Heart right ventricle (tissue), 16 donors: ENCODE results near the gene XPA. TPM values are rescaled to one million over a fixed set of nuclear protein-coding genes. Genes with fewer than 3 reads are reported as not detected.

Experiments used
- ATAC-seq, 8 donors: fragments of 200-7000 bp; cut with Tn5 transposase; one replicate each; pipeline ENCODE4 v1.9.1; 2020; ENCODE audit warnings: mild to moderate bottlenecking in 8 of 8, moderate library complexity in 8 of 8, moderate number of reproducible peaks in 1 of 8
- DNase-seq, 2 donors: peaks; one replicate each; pipeline ENCODE4 v3.0.0-alpha.2; 2020
- H3K27ac ChIP-seq, 10 donors: fragments of 200-600 bp; sonication (generic) in 2 of 10; one replicate each; pipeline versions ENCODE4 v1.5.0 to v1.8.0; 2020 to 2022; ENCODE audit warnings: mild to moderate bottlenecking in 3 of 10
- H3K27me3 ChIP-seq, 7 donors: fragments of 200-600 bp; one replicate each; pipeline ENCODE4 v1.8.0; 2021 to 2022; ENCODE audit warnings: mild to moderate bottlenecking in 2 of 7
- H3K36me3 ChIP-seq, 9 donors: fragments of 200-600 bp; sonication (generic) in 1 of 9; one replicate each; pipeline versions ENCODE4 v1.5.0 to v1.8.0; 2020 to 2022; ENCODE audit warnings: mild to moderate bottlenecking in 2 of 9
- H3K4me1 ChIP-seq, 9 donors: fragments of 200-600 bp; sonication (generic) in 1 of 9; one replicate each; pipeline versions ENCODE4 v1.5.0 to v1.8.0; 2020 to 2022; ENCODE audit warnings: mild to moderate bottlenecking in 4 of 9
- H3K4me3 ChIP-seq, 10 donors: fragments of 200-600 bp; sonication (generic) in 2 of 10; one replicate each; pipeline versions ENCODE4 v1.5.0 to v1.8.0; 2020 to 2022; ENCODE audit warnings: mild to moderate bottlenecking in 7 of 10, moderate library complexity in 2 of 10
- H3K9me3 ChIP-seq, 11 donors: fragments of 200-600 bp in 10 of 11; sonication (generic) in 2 of 11; one replicate each; pipeline versions ENCODE4 v1.5.0 to v1.8.0; 2013 to 2022; ENCODE audit warnings: mild to moderate bottlenecking in 2 of 11, control low read depth in 1 of 11, moderate library complexity in 1 of 11
- CTCF ChIP-seq, 9 donors: fragments of 200-600 bp; sonication (generic) in 2 of 9; IDR thresholded peaks; one replicate each; pipeline versions ENCODE4 v1.5.0 to v1.8.0; 2021 to 2022; ENCODE audit warnings: antibody characterized with exemption in 9 of 9, mild to moderate bottlenecking in 5 of 9, moderate library complexity in 1 of 9
- WGBS, 2 donors: extraction: QIAGEN DNeasy Blood & Tissue Kit; methylation state at CpG; one replicate each; pipeline ENCODE4 v1.1.7; 2013; ENCODE audit warnings: inconsistent platforms in 1 of 2; 5-methylcytosine and 5-hydroxymethylcytosine counted together
- intact Hi-C, 10 donors: fragments of 100-400 bp; cut with DNase I; formaldehyde crosslinking; loops; one replicate each; pipeline versions ENCODE4 v1.11.1 to v1.14.2; 2022
- polyA plus RNA-seq, 2 donors: library from polyadenylated mRNA; stranded (reverse); fragments of 200-250 nt; gene quantifications; one replicate each; pipeline ENCODE4 v1.2.3, GENCODE V29; 2013
- total RNA-seq, 10 donors: library from RNA; stranded (reverse); fragmentation: NEBNext Ultra II Directional in 3 of 10; extraction: Animal tissue kit (Norgen Biotek cat#: 25700) in 3 of 10; gene quantifications; one replicate each; pipeline versions ENCODE4 v1.2.1 to v1.2.4, GENCODE V29; 2021 to 2023
- donor health status: Arrhythmogenic right ventricular cardiomyopathy.
- donor health status: ischemic (EF 13 %, LVEDD 7.1; RV severe dilation, severe dysfunction).
- donor health status: healthy with polysubstance abuse.
- donor health status: DM: no; HTN: yes; CAD: no.
- donor health status: DM: no; HTN: no; CAD: no.
- donor health status: ischemic (EF 25% LVEDD 6.9; RV normal size, moderate dysfunction).
- donor health status: ischemic (EF 25% LVEDD 5.7; RV mildly dilated, moderate dysfunction).
- donor health status: healthy.
- donor health status: DM: yes; HTN: yes; CAD: no.
- donor health status: Ischemic cardiomyopathy.
- donor health status: ischemic (EF 35%, LVEDD 5.7; RV mildly dilated, moderate dysfunction).
- donor health status: nonischemic (EF 11% LVEDD 7.7; RV severe dilation, severe dysfunction).
- donor health status: DM: yes; HTN: yes; CAD: no.
- donor health status: PGD.
- donor health status: ischemic (EF 29% LVEDD 5.4; RV normal size, mild dysfunction).
- donor health status: nonischemic (EF 23%, LVEDD 6.1; RV moderate dilation, normal function).

The XPA gene
- total and polyA plus RNA-seq, 12 donors, result 5.7 to 13.7 (median 9.0) TPM

DNA sequence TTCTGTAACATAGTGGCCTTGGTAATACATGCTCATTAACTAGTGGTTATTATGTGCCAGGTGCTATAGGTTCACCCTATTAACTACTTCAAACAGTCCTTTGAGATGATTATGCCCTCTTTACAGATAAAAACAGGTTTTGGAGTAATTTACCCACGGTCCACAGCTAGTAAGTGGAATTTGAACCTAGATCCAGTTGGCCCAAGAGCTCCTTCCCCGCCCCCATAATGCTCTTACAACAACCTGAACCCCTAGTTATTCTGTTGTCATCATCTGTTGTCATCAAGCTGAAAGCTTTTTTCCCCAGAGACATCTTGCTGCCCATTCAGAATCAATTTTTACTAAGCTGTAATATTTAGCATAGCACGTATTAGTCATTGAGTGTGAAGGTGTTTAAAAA, 23.2 kb downstream of the XPA start:
- intact Hi-C loops, result no loop called here

DNA sequence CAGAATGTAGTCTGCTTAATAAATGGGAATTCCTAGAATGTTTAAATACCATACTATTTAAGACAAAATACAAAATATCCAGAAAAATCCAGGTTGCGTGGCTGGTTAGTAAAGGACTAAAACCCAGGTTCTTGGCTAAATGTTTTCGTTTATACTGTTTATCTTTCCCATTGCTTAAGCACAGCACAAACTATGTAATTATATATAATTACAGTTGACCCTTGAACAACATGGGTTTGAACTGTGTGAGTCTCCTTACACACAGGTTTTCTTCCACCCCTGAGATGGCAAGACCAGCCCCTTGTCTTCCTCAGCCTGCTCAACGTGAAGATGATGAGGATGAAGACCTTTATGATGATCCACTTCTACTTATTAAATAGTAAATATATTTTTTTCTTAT, 24.7 kb downstream of the XPA start:
- TF ChIP-seq CTCF (IDR thresholded peaks at IDR 0.05), result no peak
- no peak overlapping the region for H3K27ac ChIP-seq
- H3K4me1 ChIP-seq, result peaks cover 0 to 12% (median 0%) of the 10 kb centered on the region in 9 donors
- WGBS, 2 donors, result 92 to 95% methylated on average over 3 of the region's 3 CpGs
- H3K9me3 ChIP-seq, result no peaks in the 10 kb centered on the region
- intact Hi-C loops, result no loop called here
- no peak for DNase-seq
- no peak for ATAC-seq
- no peaks in the 10 kb centered on the region for H3K27me3 ChIP-seq
- peaks cover 0 to 100% (median 82%) of the 10 kb centered on the region in 9 donors for H3K36me3 ChIP-seq
- H3K4me3 ChIP-seq, result no peak overlapping the region

More for the DNA sequence above, 23.2 kb downstream of the XPA start:
- Histone ChIP-seq H3K27ac (no peak overlapping the region), H3K4me3 (no peak overlapping the region), H3K27me3 (no peaks in the 10 kb centered on the region), H3K4me1 (peaks cover 0 to 12% (median 0%) of the 10 kb centered on the region in 9 donors), H3K9me3 (no peaks in the 10 kb centered on the region), H3K36me3 (peaks cover 0 to 100% (median 76%) of the 10 kb centered on the region in 9 donors)
- TF ChIP-seq CTCF (IDR thresholded peaks at IDR 0.05), result no peak
- DNase-seq (no peak), ATAC-seq (no peak)
- WGBS, 2 donors, result 95 to 97% methylated on average over 3 of the region's 3 CpGs

DNA sequence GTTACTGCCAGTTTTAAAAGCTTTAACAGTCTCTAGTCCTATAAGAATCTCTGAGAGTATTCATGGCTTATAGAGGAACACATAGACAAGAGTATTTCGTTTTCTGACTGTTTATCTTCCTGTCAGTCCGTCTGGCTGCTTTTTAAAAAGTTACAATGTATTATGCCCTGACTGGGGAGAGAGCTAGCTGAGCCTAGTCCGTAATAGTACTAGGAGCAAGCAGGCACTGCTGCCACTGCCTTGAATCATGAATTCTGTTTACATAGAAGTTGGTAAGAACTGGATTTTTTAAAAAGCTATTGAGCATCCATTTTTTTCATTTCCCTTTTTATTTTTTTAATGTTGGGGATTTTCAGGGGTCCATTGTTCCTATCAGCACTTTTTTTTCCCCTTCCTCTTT, 26.6 kb downstream of the XPA start:
- Histone ChIP-seq H3K27ac (no peak overlapping the region), H3K27me3 (no peaks in the 10 kb centered on the region), H3K9me3 (no peaks in the 10 kb centered on the region), H3K36me3 (peaks cover 0 to 100% (median 85%) of the 10 kb centered on the region in 9 donors), H3K4me3 (no peak overlapping the region), H3K4me1 (peaks cover 0 to 10% (median 0%) of the 10 kb centered on the region in 9 donors)
- ATAC-seq (no peak), DNase-seq (no peak)
- 81% methylated on average over 3 of the region's 3 CpGs for WGBS, 2 donors
- intact Hi-C loops, result no loop called here
- TF ChIP-seq CTCF (IDR thresholded peaks at IDR 0.05), result no peak

DNA sequence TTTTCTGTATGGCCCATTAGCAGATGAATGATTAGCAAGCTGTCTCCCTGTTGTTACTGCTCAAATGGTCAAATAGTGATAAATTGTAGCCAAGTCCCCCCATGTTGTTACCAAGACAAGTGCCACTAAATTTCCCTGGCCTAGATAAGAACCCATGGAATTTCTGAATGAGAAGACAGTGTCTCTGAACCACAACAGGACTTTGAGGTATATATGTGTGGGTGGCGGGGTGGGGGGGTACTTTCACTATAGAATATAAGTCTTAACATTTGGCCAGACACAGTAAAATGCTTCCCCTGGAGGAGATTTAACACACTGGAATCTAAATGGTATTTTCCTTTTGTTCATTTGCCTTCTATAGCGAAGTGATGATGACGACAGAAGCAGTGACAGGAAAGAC, 28.7 kb downstream of the XPA start:
- no peak for TF ChIP-seq CTCF (IDR thresholded peaks at IDR 0.05)
- peaks cover 0 to 10% (median 0%) of the 10 kb centered on the region in 9 donors for H3K4me1 ChIP-seq
- WGBS, 2 donors, result 96% methylated on average over 3 of the region's 3 CpGs
- ATAC-seq (no peak), DNase-seq (no peak)
- H3K36me3 ChIP-seq, result peaks cover 0 to 100% (median 90%) of the 10 kb centered on the region in 9 donors
- no peaks in the 10 kb centered on the region for H3K27me3 ChIP-seq
- no peak overlapping the region for H3K4me3 ChIP-seq
- intact Hi-C loops, result no loop called here
- no peak overlapping the region for H3K27ac ChIP-seq
- no peaks in the 10 kb centered on the region for H3K9me3 ChIP-seq
